Liver (tissue), 9 donors: Measurements from ENCODE around the gene DERL3. TPM values are rescaled to one million over a fixed set of nuclear protein-coding genes. Genes with fewer than 3 reads are reported as not detected.

Source experiments
- DNase-seq: peaks from one replicate; pipeline ENCODE4 v3.0.0-alpha.2; 2017; ENCODE audit warnings: low spot score
- H3K27ac ChIP-seq, 2 donors: one replicate each; pipeline ENCODE4 v1.7.0; 2013; ENCODE audit warnings: inconsistent platforms in 2 of 2, low read length in 2 of 2, control low read depth in 1 of 2, low read depth in 1 of 2, mild to moderate bottlenecking in 1 of 2
- H3K27me3 ChIP-seq, 4 donors: one replicate each; pipeline versions ENCODE4 v1.6.1 to v1.7.0; 2013; ENCODE audit warnings: low read length in 3 of 4, inconsistent platforms in 1 of 4, mild to moderate bottlenecking in 1 of 4, moderate library complexity in 1 of 4; ENCODE audit not compliant: control insufficient read depth in 4 of 4, insufficient read depth in 4 of 4
- H3K36me3 ChIP-seq, 4 donors: one replicate each; pipeline versions ENCODE4 v1.6.1 to v1.7.0; 2013; ENCODE audit warnings: low read length in 3 of 4, mild to moderate bottlenecking in 3 of 4, low read depth in 1 of 4, moderate library complexity in 1 of 4; ENCODE audit not compliant: control insufficient read depth in 4 of 4, insufficient read depth in 3 of 4
- H3K4me1 ChIP-seq, 4 donors: one replicate each; pipeline versions ENCODE4 v1.6.1 to v1.7.0; 2013; ENCODE audit warnings: low read length in 3 of 4, mild to moderate bottlenecking in 3 of 4, moderate library complexity in 1 of 4; ENCODE audit not compliant: control insufficient read depth in 4 of 4, insufficient read depth in 4 of 4
- H3K4me3 ChIP-seq, 3 donors: one replicate each; pipeline versions ENCODE4 v1.6.1 to v1.7.0; 2013; ENCODE audit warnings: low read length in 3 of 3, control low read depth in 1 of 3, low read depth in 1 of 3, mild to moderate bottlenecking in 1 of 3
- H3K9ac ChIP-seq, 2 donors: one replicate each; pipeline ENCODE4 v1.7.0; 2013; ENCODE audit warnings: low read length in 2 of 2, mild to moderate bottlenecking in 2 of 2, moderate library complexity in 2 of 2, control low read depth in 1 of 2, low read depth in 1 of 2
- H3K9me3 ChIP-seq, 4 donors: one replicate each; pipeline versions ENCODE4 v1.6.1 to v1.7.0; 2013; ENCODE audit warnings: low read length in 3 of 4; ENCODE audit not compliant: control insufficient read depth in 4 of 4
- ATF3 ChIP-seq: IDR thresholded peaks from 2 replicates; pipeline ENCODE4 v1.6.1; 2016; ENCODE audit warnings: antibody characterized with exemption
- CTCF ChIP-seq: fragments of 150-350 bp; IDR thresholded peaks from 2 replicates; pipeline ENCODE4 v1.5.1; 2017; ENCODE audit warnings: improper control_type of control experiment, low read depth, low read length; ENCODE audit not compliant: missing input control
- EGR1 ChIP-seq, 2 donors: IDR thresholded peaks; 2 replicates each; pipeline ENCODE4 v1.6.1; 2016 to 2018; ENCODE audit warnings: antibody characterized with exemption in 2 of 2, low read depth in 2 of 2
- FOXA1 ChIP-seq: IDR thresholded peaks from 2 replicates; pipeline ENCODE4 v1.6.1; 2016; ENCODE audit warnings: antibody characterized with exemption
- RAD21 ChIP-seq, 2 donors: IDR thresholded peaks; 2 replicates each; pipeline ENCODE4 v1.6.1; 2016; ENCODE audit warnings: antibody characterized with exemption in 2 of 2, mild to moderate bottlenecking in 2 of 2
- REST ChIP-seq: IDR thresholded peaks from 2 replicates; pipeline ENCODE4 v1.6.1; 2016; ENCODE audit warnings: antibody characterized with exemption, mild to moderate bottlenecking
- RXRA ChIP-seq, 2 donors: IDR thresholded peaks; 2 replicates each; pipeline ENCODE4 v1.6.1; 2017 to 2018; ENCODE audit warnings: antibody characterized with exemption in 2 of 2, mild to moderate bottlenecking in 1 of 2
- TAF1 ChIP-seq: conservative IDR thresholded peaks from 2 replicates; pipeline ENCODE4 v1.6.1; 2016; ENCODE audit warnings: antibody characterized with exemption, mild to moderate bottlenecking
- YY1 ChIP-seq: IDR thresholded peaks from 2 replicates; pipeline ENCODE4 v1.6.1; 2016; ENCODE audit warnings: antibody characterized with exemption, mild to moderate bottlenecking
- ZBTB33 ChIP-seq: IDR thresholded peaks from 2 replicates; pipeline ENCODE4 v1.6.1; 2016; ENCODE audit warnings: antibody characterized with exemption
- WGBS: extraction: QIAGEN DNeasy Blood & Tissue Kit; methylation state at CpG from one replicate; pipeline ENCODE4 v1.1.7; 2013; 5-methylcytosine and 5-hydroxymethylcytosine counted together
- polyA plus RNA-seq, 2 donors: library from polyadenylated mRNA; stranded (reverse) in 1 of 2; unstranded in 1 of 2; fragments of 200-250 nt in 1 of 2; fragments of >200 nt in 1 of 2; fragmentation: Nextera tagmentation in 1 of 2; extraction: Ambion mirVana in 1 of 2; gene quantifications; one replicate each; pipeline versions ENCODE4 v1.2.1 to v1.2.3, GENCODE V29; 2013 to 2015
- total RNA-seq, 2 donors: library from RNA; depleted of rRNA; stranded (reverse); fragments of >200 nt; gene quantifications; one replicate each; pipeline ENCODE4 v1.2.3, GENCODE V29; 2014
- donor health status: healthy.
- donor health status: healthy.
- donor health status: healthy.
- donor health status: healthy.
- donor health status: healthy.

Gene DERL3
- total and polyA plus RNA-seq, 4 donors = 1.0 to 9.3 (median 3.9) TPM

GRCh38 chr22:23820748-23821211, 18.0 kb downstream of the DERL3 start:
- Histone ChIP-seq H3K4me3 (no peak overlapping the region), H3K27ac (no peak overlapping the region), H3K9me3 (no peaks in the 10 kb centered on the region), H3K4me1 (no peaks in the 10 kb centered on the region), H3K9ac (no peak overlapping the region), H3K36me3 (peaks cover 12 to 73% (median 39%) of the 10 kb centered on the region in 4 donors), H3K27me3 (no peaks in the 10 kb centered on the region)
- no peak for TF ChIP-seq FOXA1
- TF ChIP-seq RAD21 (IDR thresholded peaks at IDR 0.05) = no peak
- TF ChIP-seq RXRA (IDR thresholded peaks at IDR 0.05) = no peak
- TF ChIP-seq TAF1 = no peak
- DNase-seq = no peak
- WGBS = 65% methylated on average over 4 of the region's 4 CpGs

- H3K27me3 ChIP-seq = no peaks in the 10 kb centered on the region
- H3K36me3 ChIP-seq = peaks cover 6 to 54% (median 22%) of the 10 kb centered on the region in 4 donors
- no peak overlapping the region for H3K4me3 ChIP-seq
- WGBS = 96% methylated on average over 2 of the region's 2 CpGs
- no peaks in the 10 kb centered on the region for H3K4me1 ChIP-seq
- no peaks in the 10 kb centered on the region for H3K9me3 ChIP-seq
- no peak overlapping the region for H3K9ac ChIP-seq
- no peak for TF ChIP-seq ZBTB33
- DNase-seq = no peak
- H3K27ac ChIP-seq = no peak overlapping the region
These were observed 20.3 kb downstream of the DERL3 start for GRCh38 chr22:23818541-23818940.

- H3K9me3 ChIP-seq = no peaks in the 10 kb centered on the region
- H3K4me1 ChIP-seq = no peaks in the 10 kb centered on the region
- peaks cover 2 to 48% (median 18%) of the 10 kb centered on the region in 4 donors for H3K36me3 ChIP-seq
- WGBS = 98% methylated on average over 6 of the region's 6 CpGs
- no peak overlapping the region for H3K4me3 ChIP-seq
- no peak overlapping the region for H3K27ac ChIP-seq
- no peak overlapping the region for H3K9ac ChIP-seq
- no peaks in the 10 kb centered on the region for H3K27me3 ChIP-seq
- DNase-seq = no peak
- TF ChIP-seq ATF3 = no peak
- TF ChIP-seq YY1 = no peak
- no peak for TF ChIP-seq REST
- TF ChIP-seq CTCF = no peak
- no peak for TF ChIP-seq EGR1 (IDR thresholded peaks at IDR 0.05; ENCODE audit: low read depth in 2 of 2)
These were observed 21.7 kb downstream of the DERL3 start for GRCh38 chr22:23817146-23817545.
